Activated gamma-delta T cell treated with anti-CD3 and anti-CD28 coated beads, Interleukin-2, amount 50 U/mL, for 16 hours (primary cell): Measurements from ENCODE around the gene MRRF.
A peak's percentile ranks its signal among the peaks of the same experiment; 100 is the strongest.

Source experiments
- DNase-seq: peaks from one replicate; pipeline ENCODE4 v3.0.0-alpha.2; 2020; ENCODE audit warnings: low read depth

MRRF gene

DNA sequence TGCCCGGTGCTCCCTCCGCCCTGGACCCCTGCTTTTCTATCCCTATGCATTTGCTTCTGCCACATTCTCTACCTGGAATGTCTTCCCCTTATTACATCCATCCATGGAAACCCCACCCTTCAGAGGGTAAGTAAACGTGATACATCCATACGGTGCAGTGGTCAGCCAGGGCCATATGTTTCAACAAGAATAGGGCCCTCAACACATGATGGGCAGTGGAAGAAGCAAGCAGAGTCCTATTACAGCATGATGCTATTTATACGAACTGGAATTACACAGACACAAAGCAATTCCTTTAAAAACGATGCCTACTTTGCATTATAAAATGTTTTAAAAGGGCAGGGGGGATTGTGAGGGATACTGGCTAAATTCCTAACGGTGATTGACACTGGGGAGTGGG, 68.0 kb downstream of the MRRF start:
- no peak for DNase-seq

- DNase-seq = no peak
Observed at GRCh38 chr9:122333169-122333808, 68.6 kb downstream of the MRRF start.

DNA sequence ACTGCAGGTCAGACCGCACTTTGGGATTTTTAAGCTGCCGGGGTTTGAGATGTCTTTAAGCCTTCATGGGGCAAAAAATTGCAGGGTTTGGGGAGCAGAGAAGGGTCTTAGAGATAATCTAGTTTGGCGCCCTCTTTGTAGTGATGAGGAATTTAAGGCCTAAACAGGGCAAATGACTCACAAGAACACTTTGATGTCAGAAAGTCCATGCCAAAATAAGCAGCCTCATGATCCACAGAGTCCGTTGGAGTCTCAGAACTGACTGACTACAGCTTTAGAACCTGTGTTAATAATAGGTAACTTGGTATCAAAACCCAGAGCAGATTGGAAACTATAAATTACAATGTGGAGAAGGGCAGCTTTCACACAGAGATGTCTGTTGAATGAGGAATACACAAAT, 70.2 kb downstream of the MRRF start:
- DNase-seq = no peak

DNA sequence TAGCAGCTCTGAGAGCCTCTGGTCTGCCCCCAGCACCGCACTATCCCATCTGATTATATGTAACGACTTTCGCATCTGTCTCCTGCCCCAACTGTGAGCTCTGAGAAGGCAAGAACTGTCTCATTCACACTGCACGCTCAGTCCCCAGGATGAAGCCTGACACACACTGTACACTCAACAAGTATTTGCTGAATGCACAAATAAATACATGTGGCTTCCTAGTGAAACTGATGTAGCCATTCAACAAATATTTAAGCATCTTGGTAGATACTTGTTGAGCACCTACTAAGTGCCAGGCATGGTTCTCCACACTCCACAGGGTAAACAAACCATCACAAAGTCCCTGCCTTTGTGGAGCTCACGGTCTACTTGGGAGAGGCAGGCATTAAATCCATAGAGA, 71.5 kb downstream of the MRRF start:
- DNase-seq = no peak

GRCh38 chr9:122336866-122337555, 72.3 kb downstream of the MRRF start:
- no peak for DNase-seq

GRCh38 chr9:122337556-122337929, 72.9 kb downstream of the MRRF start:
- no peak for DNase-seq

DNA sequence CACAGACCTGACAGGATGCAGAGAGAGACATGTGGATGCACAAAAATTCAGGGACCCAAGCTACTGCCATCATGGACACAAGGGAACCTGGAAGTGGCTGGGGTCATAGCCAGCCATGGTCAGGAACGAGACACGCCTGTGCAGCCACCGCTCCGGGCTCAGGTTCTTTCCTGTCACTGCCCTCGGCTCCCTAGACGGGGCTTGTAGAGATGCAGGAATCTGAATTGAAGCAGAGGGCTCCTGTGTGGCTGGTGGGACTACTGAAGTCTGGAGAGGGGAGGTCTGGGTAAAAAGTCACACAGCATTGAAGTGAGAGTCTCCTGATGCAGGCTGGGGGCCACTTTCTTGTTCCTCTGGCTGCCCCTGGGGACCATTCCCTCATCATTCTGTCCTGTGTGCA, 73.9 kb downstream of the MRRF start:
- no peak for DNase-seq

DNA sequence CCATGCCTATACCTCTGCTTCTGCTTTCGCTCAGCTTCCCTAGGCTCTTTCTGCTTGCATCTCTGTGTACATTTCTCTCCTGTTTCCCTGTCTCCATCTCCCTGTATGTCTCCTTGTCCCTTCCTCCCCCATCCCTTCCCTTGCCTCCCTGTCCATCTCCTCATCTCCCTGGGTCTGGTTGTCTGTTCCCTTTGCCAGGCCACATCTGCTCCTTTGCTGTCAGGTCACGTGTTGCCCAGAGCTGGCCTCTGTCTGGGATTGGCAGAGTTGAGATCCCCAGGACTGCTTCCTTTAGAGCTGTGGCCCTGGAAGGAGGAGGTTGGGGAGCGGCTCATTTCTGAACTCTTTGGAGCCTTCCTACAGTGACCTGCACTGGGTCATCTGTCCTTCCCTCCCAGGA, 74.3 kb downstream of the MRRF start:
- DNase-seq = no peak

DNA sequence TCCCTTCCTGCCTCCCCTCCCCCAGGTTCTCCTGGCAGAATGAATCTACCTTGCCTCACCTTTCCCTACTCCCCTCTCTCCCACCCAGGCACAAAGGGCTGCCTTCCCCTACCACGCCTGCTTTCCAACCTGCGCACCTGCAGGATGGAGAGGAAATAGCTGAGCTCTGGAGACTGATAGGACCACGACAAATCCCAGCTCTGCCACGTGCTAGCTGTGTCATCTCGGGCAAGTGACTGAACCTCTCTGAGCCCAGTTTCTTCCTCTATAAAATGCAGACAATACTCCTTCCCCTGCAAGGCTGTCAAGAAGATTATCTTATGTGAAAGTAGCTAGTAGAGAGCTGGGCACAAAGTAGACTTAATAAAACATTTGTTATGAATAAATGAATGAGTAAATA, 74.9 kb downstream of the MRRF start:
- DNase-seq = no peak

DNA sequence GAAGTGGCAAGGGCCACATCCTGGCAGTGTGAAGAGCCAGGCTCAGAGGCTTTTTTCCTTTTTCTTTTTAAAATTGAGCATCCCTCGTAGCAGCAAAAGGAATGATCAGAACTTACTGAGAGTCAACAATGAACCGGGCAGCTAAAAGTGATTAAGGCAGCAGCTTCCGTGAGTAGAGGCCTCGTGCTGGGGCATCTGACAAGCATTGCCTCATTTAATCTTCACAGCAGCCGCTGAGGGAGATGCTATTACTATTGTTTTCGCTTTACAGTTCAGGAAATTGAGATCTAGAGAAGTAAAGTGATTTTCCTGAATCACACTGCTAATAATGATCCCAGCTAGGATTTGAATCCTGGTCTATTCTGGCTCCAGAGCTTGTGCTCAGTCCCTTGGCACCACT, 75.5 kb downstream of the MRRF start:
- no peak for DNase-seq

DNA sequence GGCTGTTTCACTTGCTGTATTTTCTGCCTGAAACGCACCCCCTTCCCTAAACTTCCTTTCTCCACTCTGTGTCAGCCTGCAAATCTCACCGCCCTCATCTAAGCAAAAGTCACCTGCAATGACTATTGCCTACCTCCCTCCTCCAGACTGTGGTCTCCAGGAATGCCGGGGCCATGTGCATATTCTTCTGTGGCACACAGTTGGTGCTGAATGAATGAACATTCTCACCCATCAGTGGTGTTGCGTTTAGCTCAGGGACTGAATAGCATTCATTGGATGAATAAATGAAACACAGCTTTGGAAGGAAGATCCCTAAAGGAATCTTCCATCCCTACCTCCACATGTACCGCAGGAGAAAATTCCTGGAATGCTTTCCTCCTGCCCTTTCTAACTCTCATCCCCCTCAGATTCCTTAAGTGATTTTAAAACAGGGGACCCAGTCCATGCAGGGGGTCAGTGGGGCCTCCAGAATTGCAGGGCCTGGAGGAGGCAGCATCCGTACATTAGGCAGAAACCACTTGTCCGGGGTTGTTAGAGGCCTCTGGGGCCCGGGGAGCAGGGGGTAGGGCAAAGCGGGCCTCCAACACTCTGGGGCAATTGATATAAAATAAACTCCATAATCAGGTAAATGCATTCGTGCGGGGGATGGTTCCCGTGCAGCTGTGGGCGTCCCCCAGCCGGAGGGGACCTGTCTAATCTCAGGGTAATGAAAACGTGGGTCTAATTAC, 77.8 kb downstream of the MRRF start:
- DNase-seq = no peak

DNA sequence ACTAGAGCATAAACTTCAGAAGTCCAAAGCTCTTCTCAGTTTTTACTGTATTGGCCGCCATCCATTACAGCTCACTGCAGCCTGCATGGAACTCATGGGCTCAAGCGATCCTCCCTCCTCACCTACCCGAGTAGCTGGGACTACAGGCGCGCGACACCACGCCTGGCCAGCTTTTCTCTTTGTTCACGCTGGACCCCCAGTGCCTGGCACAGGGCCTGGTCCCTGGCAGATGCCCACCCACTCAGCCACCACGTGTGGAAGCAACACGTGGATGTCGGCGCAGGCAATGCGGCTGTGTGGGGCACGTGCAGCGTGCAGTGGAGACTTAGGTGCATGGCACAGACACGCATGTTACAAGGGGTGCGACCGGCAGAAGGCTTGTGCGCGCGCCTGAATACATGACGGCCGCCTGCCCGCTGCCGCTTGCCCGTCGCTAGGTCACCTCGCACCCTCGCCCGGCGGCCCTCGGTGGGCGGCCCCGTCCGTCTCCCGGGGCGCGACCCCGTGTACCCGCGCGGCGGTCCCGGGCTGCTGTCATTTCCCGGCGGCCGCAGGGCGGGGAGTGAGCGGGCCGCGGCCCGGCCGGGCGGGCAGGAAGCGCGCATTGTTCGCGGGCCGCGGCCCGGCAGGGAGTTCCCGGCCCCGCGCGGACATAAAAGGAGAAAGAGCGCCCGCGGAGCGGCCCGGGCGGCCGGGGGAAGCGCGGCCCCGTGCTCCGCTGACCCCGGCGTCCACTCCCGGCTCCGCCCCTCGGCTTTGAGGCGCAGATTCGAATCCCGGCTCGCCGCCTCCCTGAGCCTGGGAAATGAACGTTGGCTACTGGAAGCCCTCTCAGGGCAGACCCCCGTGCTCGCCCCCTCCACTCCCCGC, 82.0 kb downstream of the MRRF start:
- DNase-seq = no peak

GRCh38 chr9:122347348-122348287, 82.9 kb downstream of the MRRF start:
- no peak for DNase-seq

- DNase-seq = no peak
Observed at GRCh38 chr9:122348288-122348777, 83.7 kb downstream of the MRRF start.

GRCh38 chr9:122348791-122349190, 84.1 kb downstream of the MRRF start:
- no peak for DNase-seq

GRCh38 chr9:122349201-122349600, 84.5 kb downstream of the MRRF start:
- DNase-seq = no peak

DNA sequence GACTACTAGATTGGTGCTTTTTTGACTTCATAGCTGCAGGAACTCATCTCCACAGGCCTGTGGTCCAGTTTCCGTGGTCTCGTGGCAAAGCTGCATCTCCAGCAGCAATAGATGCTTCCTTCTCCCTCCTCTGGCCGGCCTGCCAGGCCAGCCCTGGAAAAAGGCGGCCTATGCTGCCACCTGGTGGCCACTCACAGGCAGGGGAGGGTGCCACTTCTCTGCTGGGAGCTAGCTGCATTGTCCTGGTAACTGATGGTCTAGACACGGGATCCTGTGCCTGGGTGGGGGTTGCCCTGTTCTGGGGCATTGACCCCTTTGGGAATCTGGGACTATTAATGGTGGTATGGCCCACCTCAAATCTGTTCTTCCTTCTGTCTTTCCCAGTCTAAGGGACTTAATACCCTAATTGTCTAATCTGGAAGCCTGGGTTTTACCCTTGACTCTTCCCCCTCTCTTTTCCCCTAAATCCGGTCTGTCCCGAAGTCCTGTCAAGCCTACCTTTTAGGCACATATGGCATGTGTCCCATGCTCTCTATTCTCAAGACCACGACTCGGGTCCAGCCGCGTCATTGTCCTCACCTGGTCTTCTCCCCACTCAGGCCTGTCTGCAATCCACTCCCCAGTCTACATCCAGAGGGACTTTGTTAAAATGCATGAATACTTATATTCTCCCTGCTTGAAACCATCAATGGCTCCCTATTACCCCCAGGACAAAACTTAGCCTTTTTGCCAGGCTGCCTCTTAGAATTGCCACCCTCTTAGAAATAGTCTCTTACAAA, 86.1 kb downstream of the MRRF start:
- peak; percentile 67 for DNase-seq

DNA sequence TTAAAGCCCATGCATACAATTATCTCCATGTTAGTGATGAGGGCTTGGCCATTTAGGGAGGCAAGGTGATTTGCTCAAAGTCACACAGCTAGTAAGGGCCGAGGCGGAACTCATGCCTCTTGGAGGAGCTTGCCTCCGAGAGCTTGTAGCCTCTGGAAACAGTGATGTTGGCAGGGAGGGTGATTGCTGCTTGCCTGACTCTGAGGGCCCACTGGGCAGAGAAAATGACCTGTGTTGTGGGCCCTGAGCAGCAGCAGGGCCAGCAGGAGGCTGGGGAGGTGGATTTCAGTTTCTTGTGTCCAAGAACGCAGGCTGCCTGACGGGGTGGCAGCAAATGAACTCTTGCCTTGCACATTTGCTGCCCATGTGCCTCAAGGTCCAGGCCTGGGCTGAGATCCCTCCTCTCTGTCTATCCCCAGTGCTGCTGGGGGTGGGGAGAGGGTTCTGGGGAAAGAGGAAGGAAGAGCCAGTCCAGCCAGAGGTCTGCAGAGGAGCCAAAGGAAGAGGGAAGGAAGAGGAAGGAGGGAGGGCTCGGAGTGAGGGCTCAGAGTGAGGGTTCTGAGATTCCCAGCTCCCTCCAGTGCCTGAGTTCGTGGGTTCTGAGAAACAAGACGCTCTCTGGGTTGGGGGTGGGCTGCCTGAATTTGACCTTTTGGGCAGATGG, 90.0 kb downstream of the MRRF start:
- DNase-seq = no peak

- DNase-seq = no peak
Observed at GRCh38 chr9:122355336-122355875, 90.7 kb downstream of the MRRF start.

DNA sequence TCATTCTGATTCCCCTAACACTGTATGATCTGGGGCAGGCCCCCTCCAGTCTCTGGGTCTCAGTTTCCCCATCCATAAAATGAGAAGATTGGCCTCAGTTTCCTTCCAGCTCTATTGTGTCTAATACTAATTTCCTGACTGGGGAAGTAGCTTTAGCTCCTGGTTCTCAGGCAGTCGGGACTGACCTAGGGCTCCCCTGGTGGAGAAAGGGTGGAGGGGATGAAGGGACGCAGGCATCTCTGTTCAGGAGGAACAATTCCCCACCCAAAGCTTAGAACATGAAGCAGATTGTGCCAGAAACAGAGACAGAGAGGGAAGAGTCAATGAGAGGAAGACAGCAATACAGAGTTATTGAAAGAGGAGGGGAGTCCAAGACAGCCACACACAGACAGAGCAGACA, 91.9 kb downstream of the MRRF start:
- no peak for DNase-seq
